HTERT RPE-1 (cell line): ENCODE measurements around the gene PSMD4.
"Not testable (repeated sequence)": the region's sequence is repeated elsewhere in the genome, so short reads cannot be mapped to it uniquely, and the experiment has no call there.

Experiments used
- in situ Hi-C: fragments of 300-500 bp; cut with MboI; formaldehyde crosslinking; loops from 4 replicates; pipeline ENCODE4 v1.14.3; 2020; ENCODE audit warnings: low sequenced_read_pairs

The PSMD4 gene

GRCh38 chr1:151267760-151268159 is 13.2 kb downstream of the PSMD4 start:
- in situ Hi-C loops, result no loop called here

DNA sequence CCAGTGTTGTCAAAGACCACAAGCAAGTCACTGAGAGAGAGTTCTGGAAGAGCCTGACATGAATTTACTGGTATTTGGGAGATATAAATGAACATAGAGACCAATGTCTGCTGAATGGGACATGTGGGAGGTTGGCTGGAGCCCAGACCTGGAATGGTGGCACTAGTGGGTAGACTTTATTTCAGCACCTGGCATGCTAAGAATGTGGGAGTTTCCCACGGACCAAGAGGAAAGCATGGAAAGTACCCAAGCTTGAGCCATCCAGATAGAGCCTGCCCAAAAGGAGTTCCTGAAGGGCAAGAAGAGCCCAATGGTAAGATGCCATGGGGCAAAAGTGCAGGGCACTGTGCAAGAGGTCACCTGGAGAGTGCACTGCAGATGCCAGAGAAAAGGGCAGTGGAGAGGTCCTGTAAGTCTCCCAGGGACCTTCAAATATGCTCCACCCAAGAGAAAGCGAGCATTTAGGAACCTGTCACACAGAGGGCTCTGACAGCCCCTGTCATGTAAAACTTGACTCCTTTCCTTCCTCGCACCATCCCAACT is 19.5 kb downstream of the PSMD4 start:
- in situ Hi-C loops, result no loop called here

- in situ Hi-C loops, result not testable (repeated sequence)
Observed at GRCh38 chr1:151275341-151275740, 20.8 kb downstream of the PSMD4 start.

- in situ Hi-C loops, result no loop called here
Observed at GRCh38 chr1:151277249-151277648, 22.7 kb downstream of the PSMD4 start.

GRCh38 chr1:151281225-151281968 is 26.9 kb downstream of the PSMD4 start:
- in situ Hi-C loops, result no loop called here

GRCh38 chr1:151281969-151282882 is 27.7 kb downstream of the PSMD4 start, which contains the start of gene ZNF687:
ZNF687 (plus strand) TSS chr1:151282299; CDS start chr1:151286292, 3,993 bp downstream.
- in situ Hi-C loops, result no loop called here

DNA sequence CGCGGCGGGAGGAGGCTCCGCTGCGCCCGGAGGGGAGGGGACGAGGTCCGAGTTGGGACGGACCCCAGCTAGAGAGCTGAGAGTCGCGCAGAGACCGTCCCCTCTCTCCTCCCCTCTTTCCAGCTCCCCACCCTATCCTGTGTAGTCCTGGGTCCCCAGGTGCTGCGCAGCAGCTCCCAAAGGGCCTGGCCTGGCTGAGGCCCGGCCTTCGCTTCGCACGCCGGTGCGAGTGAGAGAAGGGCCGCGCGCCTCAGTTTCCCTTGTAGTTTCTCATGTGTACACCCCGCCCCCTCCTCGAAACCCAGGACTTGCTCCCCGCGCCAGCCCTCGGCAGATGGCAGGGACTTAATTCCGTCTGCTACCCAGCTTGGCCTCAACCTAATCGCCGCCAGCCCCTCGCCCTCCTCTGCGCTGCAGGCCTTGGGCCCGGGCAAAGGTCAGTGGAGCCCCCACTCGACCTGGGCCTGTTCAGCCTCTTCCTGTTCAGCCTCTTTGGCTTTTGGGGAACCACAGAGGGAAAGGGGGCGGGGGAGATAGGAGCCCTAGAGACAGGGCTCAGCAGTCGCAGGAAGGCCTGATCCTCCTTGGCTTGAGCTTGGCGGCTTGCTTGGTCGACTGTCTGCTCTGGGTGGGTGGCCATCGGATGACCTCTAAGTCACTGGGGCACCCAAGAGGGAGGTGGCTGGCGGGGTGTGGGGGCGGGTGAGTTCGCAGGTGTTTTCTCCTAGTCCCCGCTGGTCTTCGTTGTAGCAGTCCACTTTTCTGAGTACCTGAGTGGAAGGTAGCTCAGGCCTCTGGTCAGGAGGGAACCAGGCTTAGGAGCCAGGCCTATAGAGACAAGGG is 28.6 kb downstream of the PSMD4 start:
- in situ Hi-C loops, result no loop called here

DNA sequence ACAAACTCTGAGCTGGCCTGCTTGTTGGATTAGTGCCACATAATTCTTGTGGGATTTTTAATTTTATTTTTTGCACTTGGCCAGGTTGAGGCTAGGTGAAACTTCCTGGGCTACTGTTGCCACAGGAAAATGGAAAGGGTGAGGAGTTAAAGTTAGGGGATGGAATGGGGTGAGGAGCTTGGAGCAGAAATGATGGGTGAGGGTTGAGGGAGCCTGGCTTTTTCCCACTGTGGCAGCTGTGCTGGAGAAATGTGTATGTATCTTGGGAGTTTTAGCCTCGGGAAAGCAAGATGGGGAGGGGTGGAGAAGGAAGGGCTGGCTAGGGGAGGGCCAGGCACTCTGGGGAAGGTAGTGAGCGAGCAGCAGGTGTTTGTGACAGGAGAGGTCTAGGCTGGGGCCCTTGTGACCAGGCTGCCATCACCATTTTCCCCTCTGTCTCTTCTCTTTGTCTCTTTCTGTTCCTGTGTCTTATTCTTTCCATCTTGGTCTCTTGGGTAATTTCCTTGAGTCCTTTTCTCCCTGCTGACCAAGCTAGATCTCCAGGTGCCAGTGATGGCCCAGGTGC is 29.6 kb downstream of the PSMD4 start:
- in situ Hi-C loops, result no loop called here

- in situ Hi-C loops, result no loop called here
Observed at GRCh38 chr1:151286619-151287340, 32.2 kb downstream of the PSMD4 start.

DNA sequence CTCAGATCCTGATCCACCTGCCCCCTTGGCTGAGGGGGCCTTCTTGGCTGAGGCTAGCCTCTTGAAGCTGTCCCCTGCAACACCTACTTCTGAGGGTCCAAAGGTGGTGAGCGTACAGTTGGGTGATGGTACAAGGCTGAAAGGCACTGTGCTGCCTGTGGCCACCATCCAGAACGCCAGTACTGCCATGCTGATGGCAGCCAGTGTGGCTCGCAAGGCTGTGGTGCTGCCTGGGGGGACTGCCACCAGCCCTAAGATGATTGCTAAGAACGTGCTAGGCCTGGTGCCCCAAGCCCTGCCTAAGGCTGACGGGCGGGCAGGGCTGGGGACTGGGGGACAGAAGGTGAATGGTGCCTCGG is 32.8 kb downstream of the PSMD4 start:
- in situ Hi-C loops, result no loop called here

- in situ Hi-C loops, result no loop called here
Observed at GRCh38 chr1:151287767-151288500, 33.4 kb downstream of the PSMD4 start.

DNA sequence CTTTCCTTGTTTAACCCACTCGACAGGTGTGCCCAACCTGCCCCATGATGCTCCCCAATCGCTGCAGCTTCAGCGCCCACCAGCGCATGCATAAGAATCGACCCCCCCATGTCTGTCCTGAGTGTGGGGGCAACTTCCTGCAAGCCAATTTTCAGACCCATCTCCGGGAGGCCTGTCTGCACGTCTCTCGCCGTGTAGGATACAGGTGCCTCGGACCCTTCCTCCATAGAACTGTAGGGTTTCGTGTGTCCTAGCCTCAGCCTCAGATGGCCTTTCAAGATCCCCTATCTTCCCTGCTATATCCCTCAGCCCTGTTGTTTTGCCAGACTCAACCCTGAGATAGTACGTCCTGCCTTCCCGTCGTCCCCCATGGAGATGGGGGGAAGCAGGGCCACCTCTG is 34.0 kb downstream of the PSMD4 start:
- in situ Hi-C loops, result no loop called here

- in situ Hi-C loops, result no loop called here
Observed at GRCh38 chr1:151289080-151289935, 34.8 kb downstream of the PSMD4 start.

GRCh38 chr1:151289991-151290708 is 35.6 kb downstream of the PSMD4 start:
- in situ Hi-C loops, result no loop called here

GRCh38 chr1:151290709-151291303 is 36.3 kb downstream of the PSMD4 start:
- in situ Hi-C loops, result no loop called here

GRCh38 chr1:151292207-151293030 is 37.9 kb downstream of the PSMD4 start:
- in situ Hi-C loops, result no loop called here
